ENCODE results near the gene LMBRD1.

DNA sequence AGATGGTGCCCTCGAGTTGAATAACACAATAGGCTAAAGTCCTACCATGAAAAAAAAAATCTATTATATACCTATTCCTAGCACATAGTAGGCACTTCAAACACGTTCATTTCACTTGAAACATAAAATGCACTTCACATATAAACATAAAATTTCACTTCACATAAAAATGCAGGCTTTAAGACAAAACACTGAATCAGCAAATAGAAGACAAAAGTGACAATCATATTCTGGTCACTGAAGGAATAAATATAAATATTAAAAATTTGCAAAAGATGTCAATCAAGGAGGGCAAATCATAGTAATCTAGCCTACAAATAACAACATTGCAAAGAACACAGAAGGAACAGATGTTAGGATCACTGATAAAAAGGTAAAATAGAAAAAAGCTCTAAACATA is 153.1 kb downstream of the LMBRD1 start:
- no peak for TF ChIP-seq CTCF (IDR thresholded peaks at IDR 0.05)
- no peak for TF ChIP-seq POLR2A (IDR thresholded peaks at IDR 0.05)

Measured in tibial nerve (tissue), 3 donors.